GM19328 (cell line): ENCODE data around the gene SPINK8.
"Not testable (repeated sequence)": the region's sequence is repeated elsewhere in the genome, so short reads cannot be mapped to it uniquely, and the experiment has no call there.

Experiments used
- ATAC-seq: cut with Tn5 transposase; IDR thresholded peaks from one replicate; pipeline ENCODE4 v1.9.1; 2021; ENCODE audit warnings: mild to moderate bottlenecking, moderate library complexity; ENCODE audit not compliant: unreplicated experiment

The SPINK8 gene

DNA sequence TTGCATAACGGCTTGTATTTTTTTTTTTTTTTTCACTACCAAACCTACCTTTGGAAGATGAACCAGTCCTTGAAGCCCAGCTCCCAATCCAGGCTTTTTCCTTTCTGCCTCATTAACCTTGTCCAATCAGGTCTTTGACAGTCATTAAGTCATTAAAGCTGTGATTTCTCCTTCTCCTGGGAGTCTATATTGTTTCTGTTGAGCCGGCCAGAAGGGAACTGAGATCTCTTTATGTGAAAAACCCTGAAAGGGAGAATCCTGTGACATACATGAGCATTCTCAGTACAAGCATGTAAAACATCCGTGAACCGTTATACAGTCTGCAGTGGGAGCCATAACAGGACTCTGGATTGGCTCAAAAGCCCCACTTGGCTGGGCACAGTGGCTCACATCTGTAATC is 52.6 kb downstream of the SPINK8 start:
- no peak for ATAC-seq

DNA sequence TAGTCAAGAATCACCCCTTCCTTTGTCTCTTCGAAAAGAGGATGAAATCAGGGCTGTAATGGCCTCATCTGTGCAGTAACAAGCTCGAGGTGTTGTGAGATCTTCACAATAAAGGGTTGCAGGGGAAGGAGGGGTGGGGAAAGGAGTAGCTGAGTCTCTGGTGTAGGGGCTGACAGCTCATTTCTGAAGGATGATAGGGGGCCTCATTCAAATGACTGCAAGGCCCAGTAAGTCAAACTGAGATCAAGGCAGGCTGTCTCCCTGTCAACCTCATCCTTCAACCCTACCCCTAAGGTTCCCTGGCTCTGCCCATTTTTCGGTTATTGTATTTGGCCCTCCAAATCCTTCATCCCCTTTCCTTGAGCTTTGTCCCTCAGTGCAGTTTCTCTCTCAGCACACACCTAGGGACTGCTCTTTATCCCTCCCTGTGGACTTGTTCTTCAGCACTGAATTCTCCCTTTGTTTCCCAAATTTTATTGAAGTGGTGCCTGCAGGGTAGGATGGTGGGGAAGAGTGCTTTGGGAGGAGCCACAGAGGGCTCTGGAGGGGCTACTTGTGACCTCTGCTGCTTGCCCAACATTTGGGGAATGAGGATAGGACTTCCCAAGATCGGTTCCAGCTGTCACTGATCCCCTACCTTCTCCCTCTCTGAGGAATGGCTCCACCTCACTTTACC is 54.4 kb downstream of the SPINK8 start:
- no peak for ATAC-seq

DNA sequence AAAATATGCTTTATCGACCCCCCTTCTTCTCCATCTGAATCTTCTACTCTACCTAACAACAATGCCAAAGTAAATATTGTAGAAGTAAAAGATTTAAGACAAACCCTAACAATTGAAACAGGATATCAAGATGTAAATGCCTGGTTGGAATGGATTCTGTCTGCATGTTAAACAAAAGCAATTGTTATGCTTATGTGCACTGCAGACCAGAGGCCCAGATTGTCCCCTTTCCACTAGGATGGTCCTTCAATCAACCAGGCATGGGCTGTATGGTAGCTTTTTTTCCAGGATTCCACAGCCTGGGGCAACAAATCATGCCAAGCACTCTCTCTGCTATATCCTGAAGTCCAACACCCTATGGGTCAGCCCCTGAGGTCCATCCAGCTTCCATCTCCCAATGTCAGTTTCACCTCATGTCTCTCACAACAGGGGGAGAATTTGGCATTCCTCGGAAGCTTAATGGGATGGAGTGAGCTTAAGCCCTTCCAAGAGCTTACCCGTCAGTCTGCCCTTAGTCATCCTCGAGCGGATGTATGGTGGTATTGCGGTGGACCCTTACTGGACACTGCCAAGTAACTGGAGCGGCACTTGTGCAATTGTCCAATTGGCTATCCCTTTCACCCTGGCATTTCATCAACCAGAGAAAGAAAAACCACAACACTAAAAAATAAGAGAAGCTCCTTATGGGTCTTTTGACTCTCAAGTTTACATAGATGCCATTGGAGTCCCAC is 56.4 kb downstream of the SPINK8 start:
- no peak for ATAC-seq

GRCh38 chr3:48275287-48276027 is 58.0 kb downstream of the SPINK8 start:
- no peak for ATAC-seq

- no peak for ATAC-seq
These were observed 59.0 kb downstream of the SPINK8 start for GRCh38 chr3:48274452-48274851.

GRCh38 chr3:48273594-48274211 is 59.8 kb downstream of the SPINK8 start:
- no peak for ATAC-seq

DNA sequence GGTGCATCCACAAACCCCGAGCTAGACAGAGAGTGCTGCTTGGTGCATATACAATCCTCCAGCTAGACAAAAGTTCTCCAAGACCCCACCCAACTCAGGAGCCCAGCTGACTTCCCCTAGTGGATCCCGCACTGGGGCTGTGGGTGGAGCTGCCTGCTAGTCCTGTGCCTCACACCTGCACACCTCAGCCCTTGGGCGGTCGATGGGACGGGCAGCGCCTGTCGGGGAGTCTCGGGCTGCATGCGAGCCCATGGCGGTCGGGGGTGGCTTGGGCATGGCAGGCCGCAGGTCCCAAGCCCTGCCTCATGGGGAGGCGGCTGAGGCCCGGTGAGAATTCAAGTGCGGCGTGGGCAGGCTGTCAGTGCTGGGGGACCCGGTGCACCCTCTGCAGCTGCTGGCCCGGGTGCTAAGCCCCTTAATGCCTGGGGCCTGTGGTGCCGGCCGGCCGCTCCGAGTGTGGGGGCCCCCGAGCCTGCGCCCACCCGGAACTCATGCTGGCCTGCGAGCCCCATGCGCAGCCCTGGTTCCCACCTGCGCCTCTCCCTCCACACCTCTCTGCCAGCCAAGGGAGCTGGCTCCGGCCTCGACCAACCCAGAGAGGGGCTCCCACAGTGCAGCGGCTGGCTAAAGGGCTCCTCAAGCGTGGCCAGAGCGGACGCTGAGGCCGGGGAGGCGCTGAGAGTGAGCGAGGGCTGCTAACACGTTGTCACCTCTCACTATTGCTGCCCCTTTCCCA is 61.5 kb downstream of the SPINK8 start:
- no peak for ATAC-seq

- not testable (repeated sequence) for ATAC-seq
These were observed 62.2 kb downstream of the SPINK8 start for GRCh38 chr3:48271223-48271622.

DNA sequence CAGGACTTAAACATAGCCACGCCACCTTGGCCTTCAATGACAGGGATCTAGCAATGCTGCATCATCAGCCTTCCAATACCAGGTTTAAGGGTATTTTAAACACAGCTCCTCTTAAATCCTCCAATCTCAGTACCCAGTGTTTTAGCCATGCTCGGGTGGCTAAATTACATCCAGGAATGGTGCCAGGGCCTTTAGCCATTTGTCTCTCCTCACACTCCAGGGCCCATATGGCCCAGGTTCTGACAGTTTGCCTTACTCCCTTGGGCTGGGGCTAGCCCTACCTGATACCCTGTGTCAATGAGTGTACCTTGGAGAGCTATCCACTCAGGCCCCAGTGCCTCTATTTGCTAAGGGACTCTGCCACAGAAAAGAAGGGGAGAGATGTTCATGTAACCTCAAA is 63.2 kb downstream of the SPINK8 start:
- ATAC-seq: no peak

GRCh38 chr3:48269592-48269991 is 63.9 kb downstream of the SPINK8 start:
- no peak for ATAC-seq

- ATAC-seq: no peak
These were observed 64.4 kb downstream of the SPINK8 start for GRCh38 chr3:48268936-48269561.

DNA sequence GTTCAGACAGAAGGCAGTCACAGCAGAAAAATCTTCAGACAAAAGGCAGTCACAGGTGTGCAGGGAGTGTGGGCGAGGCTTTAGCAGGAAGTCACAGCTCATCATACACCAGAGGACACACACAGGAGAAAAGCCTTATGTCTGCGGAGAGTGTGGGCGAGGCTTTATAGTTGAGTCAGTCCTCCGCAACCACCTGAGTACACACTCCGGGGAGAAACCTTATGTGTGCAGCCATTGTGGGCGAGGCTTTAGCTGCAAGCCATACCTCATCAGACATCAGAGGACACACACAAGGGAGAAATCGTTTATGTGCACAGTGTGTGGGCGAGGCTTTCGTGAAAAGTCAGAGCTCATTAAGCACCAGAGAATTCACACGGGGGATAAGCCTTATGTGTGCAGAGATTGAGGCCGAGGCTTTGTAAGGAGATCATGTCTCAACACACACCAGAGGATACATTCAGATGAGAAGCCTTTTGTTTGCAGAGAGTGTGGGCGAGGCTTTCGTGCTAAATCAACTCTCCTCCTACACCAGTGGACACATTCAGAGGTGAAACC is 65.0 kb downstream of the SPINK8 start:
- ATAC-seq: no peak

GRCh38 chr3:48267782-48268181 is 65.7 kb downstream of the SPINK8 start:
- no peak for ATAC-seq

- ATAC-seq: no peak
These were observed 74.9 kb downstream of the SPINK8 start for GRCh38 chr3:48258530-48258929.
